Liver (tissue), 3 donors: Measurements from ENCODE around the gene ZNF423.

Source experiments
- ATF3 ChIP-seq: IDR thresholded peaks from 2 replicates; pipeline ENCODE4 v1.6.1; 2016; ENCODE audit warnings: antibody characterized with exemption
- EGR1 ChIP-seq, 2 donors: IDR thresholded peaks; 2 replicates each; pipeline ENCODE4 v1.6.1; 2016 to 2018; ENCODE audit warnings: antibody characterized with exemption in 2 of 2, low read depth in 2 of 2
- FOXA2 ChIP-seq: IDR thresholded peaks from 2 replicates; pipeline ENCODE4 v1.6.1; 2016; ENCODE audit warnings: antibody characterized with exemption
- HNF4G ChIP-seq: IDR thresholded peaks from 2 replicates; pipeline ENCODE4 v1.6.1; 2016; ENCODE audit warnings: antibody characterized with exemption
- NR2F2 ChIP-seq: IDR thresholded peaks from 2 replicates; pipeline ENCODE4 v1.6.1; 2016; ENCODE audit warnings: antibody characterized with exemption
- YY1 ChIP-seq: IDR thresholded peaks from 2 replicates; pipeline ENCODE4 v1.6.1; 2016; ENCODE audit warnings: antibody characterized with exemption, mild to moderate bottlenecking
- TF ChIP-seq, protein P1 (sequence below): fragments of 150-350 bp; IDR thresholded peaks from 2 replicates; pipeline ENCODE4 v1.5.1; 2017; ENCODE audit warnings: improper control_type of control experiment, low read depth, low read length; ENCODE audit not compliant: missing input control
- TF ChIP-seq, protein P2 (sequence below): IDR thresholded peaks from 2 replicates; pipeline ENCODE4 v1.6.1; 2016; ENCODE audit warnings: antibody characterized with exemption, mild to moderate bottlenecking
- donor health status: healthy.
- donor health status: healthy.

- no peak for TF ChIP-seq YY1
- TF ChIP-seq, protein P1, sequence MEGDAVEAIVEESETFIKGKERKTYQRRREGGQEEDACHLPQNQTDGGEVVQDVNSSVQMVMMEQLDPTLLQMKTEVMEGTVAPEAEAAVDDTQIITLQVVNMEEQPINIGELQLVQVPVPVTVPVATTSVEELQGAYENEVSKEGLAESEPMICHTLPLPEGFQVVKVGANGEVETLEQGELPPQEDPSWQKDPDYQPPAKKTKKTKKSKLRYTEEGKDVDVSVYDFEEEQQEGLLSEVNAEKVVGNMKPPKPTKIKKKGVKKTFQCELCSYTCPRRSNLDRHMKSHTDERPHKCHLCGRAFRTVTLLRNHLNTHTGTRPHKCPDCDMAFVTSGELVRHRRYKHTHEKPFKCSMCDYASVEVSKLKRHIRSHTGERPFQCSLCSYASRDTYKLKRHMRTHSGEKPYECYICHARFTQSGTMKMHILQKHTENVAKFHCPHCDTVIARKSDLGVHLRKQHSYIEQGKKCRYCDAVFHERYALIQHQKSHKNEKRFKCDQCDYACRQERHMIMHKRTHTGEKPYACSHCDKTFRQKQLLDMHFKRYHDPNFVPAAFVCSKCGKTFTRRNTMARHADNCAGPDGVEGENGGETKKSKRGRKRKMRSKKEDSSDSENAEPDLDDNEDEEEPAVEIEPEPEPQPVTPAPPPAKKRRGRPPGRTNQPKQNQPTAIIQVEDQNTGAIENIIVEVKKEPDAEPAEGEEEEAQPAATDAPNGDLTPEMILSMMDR, result no peak
- no peak for TF ChIP-seq HNF4G
- TF ChIP-seq, protein P2, sequence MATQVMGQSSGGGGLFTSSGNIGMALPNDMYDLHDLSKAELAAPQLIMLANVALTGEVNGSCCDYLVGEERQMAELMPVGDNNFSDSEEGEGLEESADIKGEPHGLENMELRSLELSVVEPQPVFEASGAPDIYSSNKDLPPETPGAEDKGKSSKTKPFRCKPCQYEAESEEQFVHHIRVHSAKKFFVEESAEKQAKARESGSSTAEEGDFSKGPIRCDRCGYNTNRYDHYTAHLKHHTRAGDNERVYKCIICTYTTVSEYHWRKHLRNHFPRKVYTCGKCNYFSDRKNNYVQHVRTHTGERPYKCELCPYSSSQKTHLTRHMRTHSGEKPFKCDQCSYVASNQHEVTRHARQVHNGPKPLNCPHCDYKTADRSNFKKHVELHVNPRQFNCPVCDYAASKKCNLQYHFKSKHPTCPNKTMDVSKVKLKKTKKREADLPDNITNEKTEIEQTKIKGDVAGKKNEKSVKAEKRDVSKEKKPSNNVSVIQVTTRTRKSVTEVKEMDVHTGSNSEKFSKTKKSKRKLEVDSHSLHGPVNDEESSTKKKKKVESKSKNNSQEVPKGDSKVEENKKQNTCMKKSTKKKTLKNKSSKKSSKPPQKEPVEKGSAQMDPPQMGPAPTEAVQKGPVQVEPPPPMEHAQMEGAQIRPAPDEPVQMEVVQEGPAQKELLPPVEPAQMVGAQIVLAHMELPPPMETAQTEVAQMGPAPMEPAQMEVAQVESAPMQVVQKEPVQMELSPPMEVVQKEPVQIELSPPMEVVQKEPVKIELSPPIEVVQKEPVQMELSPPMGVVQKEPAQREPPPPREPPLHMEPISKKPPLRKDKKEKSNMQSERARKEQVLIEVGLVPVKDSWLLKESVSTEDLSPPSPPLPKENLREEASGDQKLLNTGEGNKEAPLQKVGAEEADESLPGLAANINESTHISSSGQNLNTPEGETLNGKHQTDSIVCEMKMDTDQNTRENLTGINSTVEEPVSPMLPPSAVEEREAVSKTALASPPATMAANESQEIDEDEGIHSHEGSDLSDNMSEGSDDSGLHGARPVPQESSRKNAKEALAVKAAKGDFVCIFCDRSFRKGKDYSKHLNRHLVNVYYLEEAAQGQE, result no peak
- no peak for TF ChIP-seq EGR1 (IDR thresholded peaks at IDR 0.05; ENCODE audit: low read depth in 2 of 2)
- TF ChIP-seq ATF3, result no peak
- no peak for TF ChIP-seq NR2F2
- no peak for TF ChIP-seq FOXA2
These were observed 220.9 kb downstream of the ZNF423 start for GRCh38 chr16:49635009-49635350.
